Activated naive CD4-positive, alpha-beta T cell treated with Interleukin-2 at 50 U/mL for 16 hours (primary cell): ENCODE measurements around the gene GAD2.

ENCODE experiments used
- DNase-seq: peaks from one replicate; pipeline ENCODE4 v3.0.0-alpha.2; 2020

GAD2 gene

DNA sequence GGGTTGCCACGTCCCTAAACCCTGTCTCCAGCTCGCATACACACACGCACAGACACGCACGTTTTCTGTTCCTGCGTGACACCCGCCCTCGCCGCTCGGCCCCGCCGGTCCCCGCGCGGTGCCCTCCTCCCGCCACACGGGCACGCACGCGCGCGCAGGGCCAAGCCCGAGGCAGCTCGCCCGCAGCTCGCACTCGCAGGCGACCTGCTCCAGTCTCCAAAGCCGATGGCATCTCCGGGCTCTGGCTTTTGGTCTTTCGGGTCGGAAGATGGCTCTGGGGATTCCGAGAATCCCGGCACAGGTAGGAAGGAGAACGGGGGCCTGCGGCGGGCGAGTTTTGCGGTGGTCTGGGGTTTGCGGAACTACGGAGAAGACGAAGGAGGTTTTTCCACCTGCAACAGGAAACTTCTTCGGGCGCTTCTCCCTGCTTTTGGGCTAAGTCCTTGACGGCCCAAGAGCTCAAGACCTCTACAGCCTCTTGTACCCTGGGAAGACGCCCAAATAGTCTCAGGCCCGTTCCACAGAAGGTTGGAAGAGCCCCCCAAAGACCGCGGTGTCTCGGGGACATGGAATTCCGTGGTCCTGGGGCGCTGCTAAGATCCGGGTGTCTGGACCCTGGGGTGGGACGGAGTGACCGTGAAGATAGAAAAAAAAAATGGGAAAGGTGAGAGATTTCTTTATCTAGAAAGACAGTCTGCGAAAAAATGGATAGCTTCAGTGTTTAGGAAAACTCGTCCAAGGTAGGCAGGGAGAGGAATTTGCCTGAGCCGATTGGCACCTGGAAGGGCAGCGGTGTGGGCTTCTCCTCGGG, at the start of gene GAD2:
TSS of gene GAD2 (plus strand) at position 190 of the 811 bp plus-strand sequence. CDS start at position 226, 36 bp downstream.
- DNase-seq: no peak

DNA sequence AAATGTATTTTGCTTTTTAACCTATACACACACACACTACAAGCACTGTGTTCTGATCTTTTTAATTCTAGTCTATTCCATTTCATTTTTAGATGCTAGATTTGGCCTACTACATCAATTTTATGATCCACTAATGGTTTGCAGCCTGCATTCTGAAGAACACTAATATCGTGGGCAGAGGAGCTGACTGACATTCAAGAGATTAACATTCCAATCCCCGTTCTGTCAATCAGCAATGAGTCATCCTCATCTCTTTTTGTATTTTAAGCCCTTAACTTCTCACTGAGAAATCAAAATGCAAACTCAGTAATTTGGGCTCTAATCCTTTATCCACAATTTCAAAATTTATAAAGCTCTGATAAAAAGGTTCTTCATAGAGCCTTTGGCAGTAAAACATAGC, 47.1 kb upstream of the GAD2 start:
- no peak for DNase-seq

GRCh38 chr10:26172131-26172530, 44.4 kb upstream of the GAD2 start:
- DNase-seq: no peak

- no peak for DNase-seq
Measured at GRCh38 chr10:26173837-26174236, 42.7 kb upstream of the GAD2 start.

GRCh38 chr10:26177341-26177740, 39.2 kb upstream of the GAD2 start:
- DNase-seq: no peak

DNA sequence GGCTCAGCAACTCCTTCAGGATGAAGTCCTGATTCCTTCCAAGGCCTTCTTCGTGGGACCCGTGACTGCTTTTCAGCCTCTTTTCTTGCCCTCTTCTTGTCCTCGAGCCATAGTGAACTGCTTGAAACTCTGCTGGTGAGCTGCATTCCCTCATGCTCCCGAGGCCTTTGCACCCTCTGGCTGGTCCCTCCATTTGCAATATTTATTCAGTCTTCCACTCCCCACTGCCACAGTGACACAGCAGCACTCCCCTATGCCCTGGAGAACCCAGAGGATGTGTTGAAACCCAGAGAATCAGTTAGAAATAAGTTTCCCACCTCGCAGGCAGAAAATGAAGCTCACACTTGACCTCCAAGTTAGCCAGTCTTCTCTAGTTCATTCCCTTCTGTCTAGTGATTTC, 22.3 kb upstream of the GAD2 start:
- DNase-seq: no peak

DNA sequence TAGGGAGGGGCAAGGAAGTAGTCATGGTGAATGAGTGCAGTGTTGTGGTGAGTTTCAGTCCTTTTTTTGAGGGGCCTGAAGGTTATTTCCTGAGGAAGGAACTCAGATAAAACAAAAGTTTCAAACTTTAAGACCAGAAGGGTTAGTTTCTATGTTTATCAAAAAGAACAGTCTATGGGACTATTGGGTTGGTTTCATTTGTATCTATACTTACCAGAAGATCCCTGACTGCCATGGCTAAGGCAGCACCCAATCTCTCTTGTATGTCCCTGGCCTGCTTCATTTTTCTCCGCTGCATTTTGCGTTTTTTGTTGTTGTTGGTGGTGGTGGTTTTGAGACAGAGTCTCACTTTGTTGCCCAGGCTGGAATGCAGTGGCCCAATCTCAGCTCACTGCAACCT, 19.3 kb upstream of the GAD2 start:
- no peak for DNase-seq

- DNase-seq: no peak
Measured at GRCh38 chr10:26198119-26198518, 18.5 kb upstream of the GAD2 start.

DNA sequence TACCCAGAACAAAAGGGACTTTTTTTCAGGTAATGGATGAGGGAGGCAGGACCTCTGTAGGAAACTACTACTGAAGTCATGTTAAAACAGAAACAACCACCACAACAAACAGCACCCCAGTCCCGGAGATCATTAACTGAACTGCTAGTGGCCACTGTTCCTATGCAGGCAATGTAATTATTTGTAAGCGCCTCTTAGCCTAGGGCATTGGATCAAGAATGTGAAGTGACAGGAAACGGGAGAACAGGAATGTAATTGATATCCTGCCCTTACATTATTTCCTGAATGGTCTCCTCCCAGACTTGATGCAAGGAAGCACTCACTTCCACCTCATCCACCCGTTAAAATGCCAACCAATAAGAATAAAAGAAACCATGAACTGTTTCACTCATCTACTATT, 16.7 kb upstream of the GAD2 start:
- DNase-seq: no peak

GRCh38 chr10:26205223-26205622, 11.4 kb upstream of the GAD2 start:
- no peak for DNase-seq

DNA sequence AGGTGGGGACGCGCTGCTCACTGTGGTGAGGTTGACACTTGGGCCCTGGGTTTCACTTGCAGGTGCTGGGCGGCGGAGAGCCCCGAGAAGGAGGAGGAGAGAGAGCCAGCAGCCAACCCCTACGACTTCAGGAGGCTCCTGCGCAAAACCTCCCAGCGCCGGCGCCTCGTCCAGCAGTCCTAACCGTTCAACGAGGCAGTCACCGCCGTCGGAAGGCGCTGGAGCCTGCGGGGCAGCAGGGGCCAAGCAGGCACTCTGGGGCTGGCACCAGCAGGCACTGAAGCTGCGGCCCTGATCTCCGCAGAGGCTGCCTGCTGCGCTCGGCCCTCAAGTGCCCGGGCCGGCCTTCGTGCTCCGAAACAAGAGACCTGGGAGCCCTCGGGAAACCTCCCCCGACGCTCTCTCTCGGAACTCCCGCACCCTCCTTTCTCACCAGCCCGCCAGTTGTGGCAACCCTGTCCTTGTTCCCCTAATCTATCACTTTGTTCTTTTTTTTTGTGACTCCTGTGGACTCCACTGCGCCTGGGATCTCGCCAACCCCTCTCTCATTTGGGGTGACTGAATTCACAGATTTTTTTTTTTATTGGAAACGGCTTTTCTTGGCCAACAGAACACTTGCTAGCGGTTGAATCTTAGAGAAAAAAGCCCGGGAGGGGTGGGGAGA, 4.7 kb upstream of the GAD2 start:
- DNase-seq: no peak

DNA sequence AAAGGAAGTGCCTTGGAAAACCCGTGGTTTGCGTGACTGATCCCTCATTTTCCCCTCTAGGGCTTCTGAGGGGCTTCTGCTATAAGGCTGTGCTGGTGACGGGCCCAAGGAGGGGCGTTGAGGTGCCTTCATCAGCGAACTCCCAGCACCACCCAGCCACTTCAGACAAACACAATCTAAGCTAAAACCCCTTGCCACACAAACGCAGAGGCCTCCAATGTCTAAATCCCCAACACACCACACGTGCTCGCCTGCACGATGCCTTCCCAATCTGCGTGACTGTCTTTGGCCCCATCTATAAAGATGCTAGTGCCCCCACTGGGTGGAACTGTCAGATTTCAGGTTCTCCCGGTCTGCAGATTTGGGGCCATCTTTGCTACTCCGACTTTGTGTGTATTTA, 4.1 kb upstream of the GAD2 start:
- no peak for DNase-seq

DNA sequence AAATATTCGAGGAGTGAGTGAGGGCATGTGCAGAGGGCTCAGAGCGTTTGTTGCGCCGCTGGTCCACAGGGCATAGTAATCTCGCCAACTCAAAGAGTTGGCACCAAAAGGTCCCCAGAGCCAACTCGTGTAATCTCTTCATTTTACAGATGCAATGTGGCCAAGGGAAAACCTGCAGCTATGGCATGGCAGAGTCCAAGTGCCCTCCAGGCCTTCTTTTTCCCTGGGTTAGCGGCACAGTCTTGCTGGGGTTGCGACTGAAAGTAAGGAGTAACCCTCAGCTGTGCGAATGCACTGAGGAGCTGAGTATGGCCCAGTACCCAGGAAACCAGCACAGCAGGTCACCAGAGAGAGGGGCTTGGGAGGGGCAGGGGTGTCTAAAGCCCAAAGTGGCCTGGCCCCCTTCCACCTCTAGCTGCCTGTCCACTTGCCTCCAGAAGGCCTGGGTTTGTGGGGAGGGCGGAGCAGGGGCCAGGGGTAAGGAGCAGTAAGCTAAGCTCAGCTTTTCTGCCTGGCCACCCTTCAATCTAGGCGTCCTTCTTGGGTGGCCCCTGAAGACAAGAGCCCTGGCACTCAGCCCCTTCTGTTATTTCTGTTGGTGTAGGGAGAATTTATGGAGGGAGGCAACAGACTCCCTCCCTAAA, 3.3 kb upstream of the GAD2 start:
- DNase-seq: no peak

- DNase-seq: no peak
Measured at GRCh38 chr10:26214004-26214403, 2.6 kb upstream of the GAD2 start.

- DNase-seq: no peak
Measured at GRCh38 chr10:26214551-26215395, 1.8 kb upstream of the GAD2 start.

GRCh38 chr10:26215396-26215934, 1.1 kb upstream of the GAD2 start:
- no peak for DNase-seq

DNA sequence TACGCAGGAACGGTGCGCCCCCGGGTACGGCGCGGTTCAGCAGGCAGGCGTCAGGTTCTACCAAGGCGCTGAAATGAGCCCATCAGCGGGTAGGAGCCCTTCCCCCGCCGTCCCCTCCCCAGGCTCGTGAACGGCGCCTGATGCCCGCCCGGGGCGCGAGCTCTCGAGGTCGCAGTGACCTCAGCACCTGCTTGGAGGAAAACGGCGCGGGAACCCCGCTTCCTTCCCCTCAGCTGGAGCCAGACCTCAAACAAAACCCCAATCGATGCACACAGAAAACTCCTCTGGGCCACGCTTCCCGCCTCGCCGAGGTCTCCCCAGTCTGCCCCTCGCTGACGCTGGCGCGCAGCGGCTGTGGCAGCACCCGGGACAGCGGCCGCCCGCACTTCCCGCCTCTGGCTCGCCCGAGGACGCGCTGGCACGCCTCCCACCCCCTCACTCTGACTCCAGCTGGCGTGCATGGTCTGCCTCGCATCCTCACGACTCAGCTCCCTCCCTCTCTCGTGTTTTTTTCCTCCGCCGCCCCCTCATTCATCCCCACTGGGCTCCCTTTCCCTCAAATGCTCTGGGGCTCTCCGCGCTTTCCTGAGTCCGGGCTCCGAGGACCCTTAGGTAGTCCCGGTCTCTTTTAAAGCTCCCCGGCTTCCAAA, 514 bp upstream of the GAD2 start:
- DNase-seq: peak; percentile 6

GRCh38 chr10:26217396-26218086, 967 bp downstream of the GAD2 start:
- no peak for DNase-seq

GRCh38 chr10:26219676-26220075, 3.1 kb downstream of the GAD2 start:
- no peak for DNase-seq

DNA sequence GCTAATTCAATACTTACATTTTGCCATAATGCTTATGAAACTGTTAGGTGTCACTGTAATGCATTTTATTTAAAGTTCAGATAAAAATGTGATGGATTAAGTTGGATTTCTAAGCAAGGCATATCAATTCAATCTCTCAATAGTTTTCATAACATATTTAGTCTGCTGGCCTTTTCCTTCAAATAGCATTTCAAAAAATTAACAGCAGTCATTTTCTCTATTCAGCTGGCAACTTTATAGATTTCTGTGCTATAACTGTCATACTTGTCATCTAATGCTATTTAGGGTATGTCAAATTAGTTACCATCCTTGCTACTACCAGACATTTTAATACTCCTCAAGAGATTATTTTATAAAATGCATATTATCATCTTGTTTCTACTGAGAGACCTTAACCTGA, 4.3 kb downstream of the GAD2 start:
- DNase-seq: no peak

DNA sequence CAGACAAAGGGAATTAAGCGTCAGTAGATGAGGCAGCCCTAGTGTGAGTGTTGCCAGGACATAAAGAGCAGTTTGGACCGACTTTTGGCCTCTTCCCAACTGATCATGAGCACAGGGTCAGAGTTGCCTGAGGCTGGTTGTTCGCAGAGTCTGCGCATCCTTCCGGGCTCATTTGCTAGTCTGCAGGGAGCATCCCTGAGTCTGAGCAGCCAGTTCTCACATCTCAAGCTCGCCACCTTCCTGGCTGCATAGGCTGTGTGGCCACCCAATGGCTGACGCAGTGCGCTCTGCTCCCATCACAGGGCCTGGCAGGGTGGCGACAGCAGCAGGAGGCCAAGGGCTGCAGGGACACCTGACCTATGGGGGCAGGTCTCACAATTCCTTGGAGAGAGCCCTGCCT, 5.0 kb downstream of the GAD2 start:
- DNase-seq: no peak

DNA sequence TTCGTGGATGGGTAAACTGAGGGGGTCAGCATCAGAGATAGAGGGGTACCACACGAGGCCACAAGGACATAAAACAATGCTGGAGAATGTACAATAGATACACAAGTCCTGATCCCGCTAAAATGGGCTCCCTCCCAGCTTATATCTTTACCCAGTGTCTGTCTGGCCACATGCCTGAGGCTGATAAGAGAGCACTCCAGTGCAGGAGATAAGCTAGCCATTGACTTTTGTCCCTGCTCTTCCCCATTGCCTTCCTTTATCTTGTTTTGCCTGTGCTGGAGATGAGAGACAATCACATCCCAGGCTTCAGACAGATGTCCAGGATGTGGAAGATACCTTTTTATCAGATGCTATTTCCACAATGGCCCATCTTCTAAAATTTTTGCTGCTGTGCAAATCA, 6.0 kb downstream of the GAD2 start:
- DNase-seq: no peak
